HepG2 (cell line): ENCODE results near the gene B4GALT2. TPM values are rescaled to one million over a fixed set of nuclear protein-coding genes. Genes with fewer than 3 reads are reported as not detected.

Experiments
- CC2D1A ChIP-seq: sonication (generic); formaldehyde crosslinking; IDR thresholded peaks from 2 replicates; pipeline ENCODE4 v1.8.1; 2023; ENCODE audit warnings: mild to moderate bottlenecking, missing genetic modification reagents
- DPF2 ChIP-seq: sonication (generic); formaldehyde crosslinking; IDR thresholded peaks from 2 replicates; pipeline ENCODE4 v1.4.0; 2020; ENCODE audit warnings: mild to moderate bottlenecking, low read depth, missing genetic modification reagents, borderline replicate concordance
- ERF ChIP-seq: IDR thresholded peaks from 2 replicates; pipeline ENCODE4 v1.6.1; 2018; ENCODE audit warnings: missing biosample characterization, missing genetic modification reagents
- MAX ChIP-seq: IDR thresholded peaks from 2 replicates; pipeline ENCODE4 v1.6.1; 2012; ENCODE audit warnings: inconsistent platforms
- MBD4 ChIP-seq: IDR thresholded peaks from 2 replicates; pipeline ENCODE4 v1.6.1; 2012; ENCODE audit warnings: low read length, inconsistent platforms, borderline replicate concordance
- MED13 ChIP-seq: sonication (generic); formaldehyde crosslinking; IDR thresholded peaks from 2 replicates; pipeline ENCODE4 v1.5.0; 2020; ENCODE audit warnings: missing genetic modification reagents
- RFX3 ChIP-seq: IDR thresholded peaks from 2 replicates; pipeline ENCODE4 v1.6.1; 2016; ENCODE audit warnings: missing biosample characterization, missing genetic modification reagents
- SOX6 ChIP-seq, 2 experiments: fragments of 450-650 bp in 1 of 2; sonication (generic) in 1 of 2; formaldehyde crosslinking in 1 of 2; IDR thresholded peaks; 2 replicates each; pipeline versions ENCODE4 v1.4.0 to v1.6.1; 2017 to 2020; ENCODE audit warnings: antibody characterized with exemption in 1 of 2, mild to moderate bottlenecking in 1 of 2, missing genetic modification reagents in 1 of 2
- ZBTB7A ChIP-seq: sonication (generic); formaldehyde crosslinking; IDR thresholded peaks from 2 replicates; pipeline ENCODE4 v1.8.0; 2022; ENCODE audit warnings: mild to moderate bottlenecking, missing genetic modification reagents
- ZFP36L2 ChIP-seq: sonication (generic); formaldehyde crosslinking; IDR thresholded peaks from 2 replicates; pipeline ENCODE4 v1.4.0; 2020; ENCODE audit warnings: missing genetic modification reagents
- ZNF142 ChIP-seq: sonication (generic); formaldehyde crosslinking; IDR thresholded peaks from 2 replicates; pipeline ENCODE4 v1.4.0; 2020; ENCODE audit warnings: missing genetic modification reagents
- ZNF17 ChIP-seq: sonication (generic); formaldehyde crosslinking; IDR thresholded peaks from 2 replicates; pipeline ENCODE4 v1.5.0; 2020; ENCODE audit warnings: mild to moderate bottlenecking, missing genetic modification reagents
- ZNF232 ChIP-seq: sonication (generic); formaldehyde crosslinking; IDR thresholded peaks from 2 replicates; pipeline ENCODE4 v1.4.0; 2020; ENCODE audit warnings: missing genetic modification reagents, borderline replicate concordance
- ZNF333 ChIP-seq: sonication (generic); formaldehyde crosslinking; IDR thresholded peaks from 2 replicates; pipeline ENCODE4 v1.4.0; 2020; ENCODE audit warnings: mild to moderate bottlenecking, missing genetic modification reagents, borderline replicate concordance
- ZNF446 ChIP-seq: sonication (generic); formaldehyde crosslinking; IDR thresholded peaks from 2 replicates; pipeline ENCODE4 v1.5.0; 2020; ENCODE audit warnings: mild to moderate bottlenecking, missing genetic modification reagents
- ZNF549 ChIP-seq: sonication (generic); formaldehyde crosslinking; IDR thresholded peaks from 2 replicates; pipeline ENCODE4 v1.5.0; 2020; ENCODE audit warnings: missing genetic modification reagents
- polyA plus RNA-seq, 8 experiments: library from polyadenylated mRNA; depleted of rRNA in 3 of 8; stranded (reverse) in 7 of 8; unstranded in 1 of 8; fragments of >200 nt; fragmentation: Illumina TruSeq in 4 of 8; extraction: Trizol in 4 of 8; gene quantifications; 2 replicates each; pipeline versions ENCODE4 v1.2.1 to v1.2.3, GENCODE V29; 2011 to 2016; ENCODE audit warnings: low read depth in 4 of 8, missing spikeins in 1 of 8, mixed read lengths in 1 of 8; ENCODE audit not compliant: insufficient read depth in 1 of 8
- total RNA-seq, 5 experiments: library from RNA; depleted of rRNA; stranded (reverse); fragments of >200 nt; fragmentation: Illumina TruSeq; extraction: Trizol; gene quantifications; 2 replicates each; pipeline ENCODE4 v1.2.3, GENCODE V29; 2016; ENCODE audit warnings: low read depth in 1 of 5
- TF ChIP-seq, protein P1 (sequence below): sonication (generic); formaldehyde crosslinking; IDR thresholded peaks from 2 replicates; pipeline ENCODE4 v1.5.0; 2020; ENCODE audit warnings: missing genetic modification reagents, mild to moderate bottlenecking, borderline replicate concordance
- TF ChIP-seq, protein P2 (sequence below): IDR thresholded peaks from 2 replicates; pipeline ENCODE4 v1.6.1; 2016
- TF ChIP-seq, protein P3 (sequence below): sonication (generic); formaldehyde crosslinking; IDR thresholded peaks from 2 replicates; pipeline ENCODE4 v1.5.0; 2020; ENCODE audit warnings: missing genetic modification reagents
- TF ChIP-seq, protein P4 (sequence below): sonication (generic); formaldehyde crosslinking; IDR thresholded peaks from 2 replicates; pipeline ENCODE4 v1.4.0; 2020; ENCODE audit warnings: missing genetic modification reagents

Gene B4GALT2
- total and polyA plus RNA-seq, 2 of the 13 experiments (the other 11 are each of a cell fraction or from before 2014, with no cell fraction given): 41.9 to 78.0 TPM

GRCh38 chr1:44029911-44030604 lies 51.0 kb downstream of the B4GALT2 start (continued):
- TF ChIP-seq SOX6 (IDR thresholded peaks at IDR 0.05) (no peak), SOX6 (CRISPR knock-in tag; IDR thresholded peaks at IDR 0.05) (no peak), ZNF17 (no peak), ERF (CRISPR knock-in tag) (0 out of 2 replicates have a peak, but pooled peaks have one; percentile 46), ZNF232 (CRISPR knock-in tag) (no peak), ZNF446 (CRISPR knock-in tag) (no peak), MED13 (0 out of 2 replicates have a peak, but pooled peaks have one; percentile 21), ZNF333 (CRISPR knock-in tag) (no peak), RFX3 (no peak), DPF2 (0 out of 2 replicates have a peak, but pooled peaks have one; percentile 26), MAX (peak; percentile 91), ZNF142 (CRISPR knock-in tag) (peak; percentile 50), ZBTB7A (CRISPR knock-in tag) (no peak), CC2D1A (CRISPR knock-in tag) (no peak), ZNF549 (CRISPR knock-in tag) (no peak), MBD4 (no peak), ZFP36L2 (CRISPR knock-in tag) (no peak)
- TF ChIP-seq, protein P1, sequence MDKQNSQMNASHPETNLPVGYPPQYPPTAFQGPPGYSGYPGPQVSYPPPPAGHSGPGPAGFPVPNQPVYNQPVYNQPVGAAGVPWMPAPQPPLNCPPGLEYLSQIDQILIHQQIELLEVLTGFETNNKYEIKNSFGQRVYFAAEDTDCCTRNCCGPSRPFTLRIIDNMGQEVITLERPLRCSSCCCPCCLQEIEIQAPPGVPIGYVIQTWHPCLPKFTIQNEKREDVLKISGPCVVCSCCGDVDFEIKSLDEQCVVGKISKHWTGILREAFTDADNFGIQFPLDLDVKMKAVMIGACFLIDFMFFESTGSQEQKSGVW (CRISPR knock-in tag): no peak
- TF ChIP-seq, protein P2, sequence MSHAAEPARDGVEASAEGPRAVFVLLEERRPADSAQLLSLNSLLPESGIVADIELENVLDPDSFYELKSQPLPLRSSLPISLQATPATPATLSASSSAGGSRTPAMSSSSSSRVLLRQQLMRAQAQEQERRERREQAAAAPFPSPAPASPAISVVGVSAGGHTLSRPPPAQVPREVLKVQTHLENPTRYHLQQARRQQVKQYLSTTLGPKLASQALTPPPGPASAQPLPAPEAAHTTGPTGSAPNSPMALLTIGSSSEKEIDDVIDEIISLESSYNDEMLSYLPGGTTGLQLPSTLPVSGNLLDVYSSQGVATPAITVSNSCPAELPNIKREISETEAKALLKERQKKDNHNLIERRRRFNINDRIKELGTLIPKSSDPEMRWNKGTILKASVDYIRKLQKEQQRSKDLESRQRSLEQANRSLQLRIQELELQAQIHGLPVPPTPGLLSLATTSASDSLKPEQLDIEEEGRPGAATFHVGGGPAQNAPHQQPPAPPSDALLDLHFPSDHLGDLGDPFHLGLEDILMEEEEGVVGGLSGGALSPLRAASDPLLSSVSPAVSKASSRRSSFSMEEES (CRISPR knock-in tag): no peak
- TF ChIP-seq, protein P3, sequence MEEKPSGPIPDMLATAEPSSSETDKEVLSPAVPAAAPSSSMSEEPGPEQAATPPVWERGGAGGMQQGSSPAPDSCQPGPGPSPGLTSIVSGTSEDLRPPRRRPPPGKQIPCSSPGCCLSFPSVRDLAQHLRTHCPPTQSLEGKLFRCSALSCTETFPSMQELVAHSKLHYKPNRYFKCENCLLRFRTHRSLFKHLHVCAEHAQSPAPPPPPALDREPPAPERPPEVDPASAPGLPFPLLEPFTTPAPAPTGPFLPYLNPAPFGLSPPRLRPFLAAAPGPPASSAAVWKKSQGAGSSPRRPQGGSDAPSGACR (CRISPR knock-in tag): no peak
- TF ChIP-seq, protein P4, sequence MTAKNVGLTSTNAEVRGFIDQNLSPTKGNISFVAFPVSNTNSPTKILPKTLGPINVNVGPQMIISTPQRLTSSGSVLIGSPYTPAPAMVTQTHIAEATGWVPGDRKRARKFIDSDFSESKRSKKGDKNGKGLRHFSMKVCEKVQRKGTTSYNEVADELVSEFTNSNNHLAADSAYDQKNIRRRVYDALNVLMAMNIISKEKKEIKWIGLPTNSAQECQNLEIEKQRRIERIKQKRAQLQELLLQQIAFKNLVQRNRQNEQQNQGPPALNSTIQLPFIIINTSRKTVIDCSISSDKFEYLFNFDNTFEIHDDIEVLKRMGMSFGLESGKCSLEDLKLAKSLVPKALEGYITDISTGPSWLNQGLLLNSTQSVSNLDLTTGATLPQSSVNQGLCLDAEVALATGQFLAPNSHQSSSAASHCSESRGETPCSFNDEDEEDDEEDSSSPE: 0 out of 2 replicates have a peak, but pooled peaks have one; percentile 39
